DMS114 treated with DMSO at 0.1 percent for 48 hours (cell line): ENCODE data around the gene MRTFA.
"Not testable (repeated sequence)": the region's sequence is repeated elsewhere in the genome, so short reads cannot be mapped to it uniquely, and the experiment has no call there.

Experiments
- DNase-seq: peaks from one replicate; lab custom pipeline; 2025; ENCODE audit not compliant: unreplicated experiment; lab: John Stamatoyannopoulos, UW

The MRTFA gene

GRCh38 chr22:40636380-40637182 lies at the start of gene MRTFA:
Gene MRTFA (minus strand): TSS chr22:40636719.
- DNase-seq: peak; percentile 99

- DNase-seq: no peak
These were observed 48.9 kb upstream of the MRTFA start for GRCh38 chr22:40685406-40685805.

- no peak for DNase-seq
These were observed 48.2 kb upstream of the MRTFA start for GRCh38 chr22:40684728-40685127.

DNA sequence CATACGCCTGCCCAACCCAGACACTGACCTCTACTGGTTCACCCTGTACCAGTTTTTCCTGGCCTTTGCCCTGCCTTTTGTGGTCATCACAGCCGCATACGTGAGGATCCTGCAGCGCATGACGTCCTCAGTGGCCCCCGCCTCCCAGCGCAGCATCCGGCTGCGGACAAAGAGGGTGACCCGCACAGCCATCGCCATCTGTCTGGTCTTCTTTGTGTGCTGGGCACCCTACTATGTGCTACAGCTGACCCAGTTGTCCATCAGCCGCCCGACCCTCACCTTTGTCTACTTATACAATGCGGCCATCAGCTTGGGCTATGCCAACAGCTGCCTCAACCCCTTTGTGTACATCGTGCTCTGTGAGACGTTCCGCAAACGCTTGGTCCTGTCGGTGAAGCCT lies 44.9 kb upstream of the MRTFA start:
- DNase-seq: no peak

- no peak for DNase-seq
These were observed 44.3 kb upstream of the MRTFA start for GRCh38 chr22:40680819-40681183.

GRCh38 chr22:40679964-40680818 lies 43.7 kb upstream of the MRTFA start:
- DNase-seq: no peak

DNA sequence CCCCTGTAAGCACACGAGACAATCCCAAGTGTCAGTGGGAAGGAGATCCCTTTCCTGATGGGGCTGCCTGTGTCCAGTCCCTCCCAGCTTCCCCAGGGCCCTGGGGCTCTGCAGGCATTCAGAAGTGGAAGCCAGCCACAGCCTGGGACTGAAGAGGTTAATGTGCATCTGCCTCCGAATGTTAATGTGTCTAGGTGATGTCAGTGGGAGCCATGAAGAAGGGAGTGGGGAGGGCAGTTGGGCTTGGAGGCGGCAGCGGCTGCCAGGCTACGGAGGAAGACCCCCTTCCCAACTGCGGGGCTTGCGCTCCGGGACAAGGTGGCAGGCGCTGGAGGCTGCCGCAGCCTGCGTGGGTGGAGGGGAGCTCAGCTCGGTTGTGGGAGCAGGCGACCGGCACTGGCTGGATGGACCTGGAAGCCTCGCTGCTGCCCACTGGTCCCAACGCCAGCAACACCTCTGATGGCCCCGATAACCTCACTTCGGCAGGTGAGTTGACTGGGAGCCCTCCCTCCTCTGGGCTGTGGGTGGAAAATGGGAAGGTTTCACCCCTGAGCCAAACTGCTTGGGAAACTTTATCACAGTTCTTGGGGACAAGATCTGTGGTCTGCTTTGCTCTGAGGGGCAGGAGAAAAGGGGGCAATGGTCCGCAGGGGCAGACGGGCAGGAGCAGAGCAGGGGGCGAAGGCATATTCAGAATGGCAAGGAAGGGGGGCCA lies 42.9 kb upstream of the MRTFA start, which contains the start of gene MCHR1:
Gene MCHR1, plus strand, starts transcription at position 236 of the 715 bp plus-strand sequence. Its CDS starts 169 bp downstream, at position 405.
- DNase-seq: no peak

DNA sequence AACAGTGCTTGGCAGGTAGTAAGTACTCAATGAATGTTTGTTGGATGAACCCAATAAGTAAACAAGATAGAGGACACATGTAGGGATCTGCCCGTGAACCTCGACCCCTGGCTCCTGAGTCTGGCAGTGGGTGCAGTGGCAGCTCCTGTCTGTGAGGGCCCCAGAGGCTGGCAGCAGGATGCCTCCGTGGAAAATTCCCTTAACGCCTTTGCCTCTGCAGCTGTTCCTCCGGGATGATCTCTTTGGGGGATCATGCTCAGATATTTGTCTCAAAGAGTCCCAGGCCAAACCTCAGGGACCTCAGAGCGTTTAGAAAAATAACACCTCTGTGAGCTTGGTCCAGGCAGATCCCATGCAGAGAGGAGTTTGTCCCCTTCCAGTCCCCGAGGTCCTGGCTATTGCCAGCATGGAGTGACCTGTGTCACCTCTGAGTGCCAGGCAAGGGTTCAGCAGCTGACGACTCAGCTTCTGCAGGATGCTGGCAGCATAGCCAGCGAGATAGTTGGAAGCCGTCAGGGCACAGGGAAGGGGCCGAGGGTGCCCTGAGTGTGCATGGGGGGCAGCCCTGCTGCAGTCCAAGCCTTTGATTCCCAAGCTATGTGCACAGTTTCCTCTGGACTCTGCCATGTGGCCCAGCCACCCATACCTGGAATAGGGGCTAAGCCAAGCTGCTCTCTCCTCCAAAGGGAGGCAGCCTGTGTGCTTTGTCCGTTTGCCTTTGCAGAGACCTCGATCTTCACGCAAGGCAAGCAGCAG lies 42.2 kb upstream of the MRTFA start:
- DNase-seq: no peak

GRCh38 chr22:40676644-40677043 lies 40.1 kb upstream of the MRTFA start:
- DNase-seq: no peak

GRCh38 chr22:40676166-40676565 lies 39.6 kb upstream of the MRTFA start:
- DNase-seq: not testable (repeated sequence)

DNA sequence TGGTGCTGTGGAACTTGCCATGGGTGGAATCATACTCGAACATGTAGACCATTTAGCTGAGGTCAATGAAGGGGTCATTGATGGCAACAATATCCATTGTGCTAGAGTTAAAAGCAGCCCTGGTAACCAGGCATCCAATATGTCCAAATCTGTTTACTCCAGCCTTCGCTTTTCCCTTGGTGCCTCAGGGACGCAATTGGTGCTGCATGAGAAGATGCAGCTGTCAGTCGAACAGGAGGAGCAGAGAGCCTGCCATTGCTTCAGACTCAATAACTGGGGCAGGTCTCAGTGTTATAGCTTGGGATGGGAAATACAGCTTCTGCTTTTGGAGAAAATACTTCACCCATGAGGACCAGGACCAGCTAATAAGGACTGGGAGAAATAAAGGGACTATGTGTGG lies 37.8 kb upstream of the MRTFA start:
- DNase-seq: no peak

DNA sequence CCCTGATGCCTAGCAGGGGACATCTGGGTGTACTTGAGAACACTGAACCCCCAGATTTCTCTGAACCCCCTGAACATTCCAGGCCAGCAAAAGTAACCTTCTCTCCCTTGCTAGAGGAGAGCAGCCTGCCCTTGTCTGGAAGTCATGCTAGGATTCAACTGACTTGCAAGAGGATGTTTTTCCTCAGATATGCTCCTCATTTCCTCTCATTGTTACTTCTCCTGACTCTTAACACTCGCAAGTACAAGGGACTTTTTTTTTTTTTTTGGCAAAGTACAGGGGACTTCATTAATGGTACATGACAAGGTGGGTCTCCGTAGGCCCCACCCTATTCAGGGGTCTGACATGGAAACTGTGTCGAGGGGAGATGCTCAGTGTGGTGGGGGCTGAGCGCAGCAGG lies 36.5 kb upstream of the MRTFA start:
- DNase-seq: no peak

DNA sequence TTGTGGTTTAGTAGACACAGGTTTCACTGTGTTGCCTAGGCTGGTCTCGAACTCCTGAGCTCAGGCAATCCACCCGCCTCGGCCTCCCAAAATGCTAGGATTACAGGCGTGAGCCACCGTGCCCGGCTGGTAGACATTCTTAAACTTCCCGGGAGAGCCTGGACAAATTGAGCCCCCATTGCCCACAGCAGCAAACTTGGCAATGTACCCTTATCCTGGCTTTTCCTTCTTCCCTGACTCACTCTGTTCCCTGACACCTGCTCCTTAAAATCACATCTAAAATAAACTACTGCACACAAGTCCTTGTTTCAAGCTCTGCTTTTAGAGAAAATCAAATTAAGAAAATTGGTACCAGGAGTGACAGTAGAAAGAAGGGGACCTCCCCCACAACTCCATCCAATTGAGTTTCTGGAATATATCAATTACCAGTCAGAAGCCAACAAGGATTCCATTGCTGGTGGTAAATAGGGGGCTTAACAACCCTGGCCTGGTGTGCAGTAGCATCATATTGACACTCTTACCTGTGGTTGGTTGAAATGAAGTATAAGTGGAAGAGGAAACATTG lies 35.4 kb upstream of the MRTFA start:
- DNase-seq: no peak

DNA sequence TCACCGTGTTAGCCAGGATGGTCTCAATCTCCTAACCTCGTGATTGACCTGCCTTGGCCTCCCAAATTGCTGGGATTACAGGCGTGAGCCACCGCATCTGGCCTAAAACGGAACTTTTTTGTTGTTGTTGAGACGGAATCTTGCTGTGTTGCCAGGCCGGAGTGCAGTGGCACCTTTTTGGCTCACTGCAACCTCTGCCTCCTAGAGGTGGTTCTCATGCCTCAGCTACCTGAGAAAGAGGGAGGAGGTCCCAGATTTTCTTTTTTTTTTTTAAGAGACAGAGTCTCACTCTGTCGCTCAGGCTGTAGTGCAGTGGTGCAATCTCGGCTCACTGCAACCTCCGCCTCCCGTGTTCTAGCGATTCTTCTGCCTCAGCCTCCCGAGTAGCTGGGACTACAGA lies 34.9 kb upstream of the MRTFA start:
- DNase-seq: no peak

DNA sequence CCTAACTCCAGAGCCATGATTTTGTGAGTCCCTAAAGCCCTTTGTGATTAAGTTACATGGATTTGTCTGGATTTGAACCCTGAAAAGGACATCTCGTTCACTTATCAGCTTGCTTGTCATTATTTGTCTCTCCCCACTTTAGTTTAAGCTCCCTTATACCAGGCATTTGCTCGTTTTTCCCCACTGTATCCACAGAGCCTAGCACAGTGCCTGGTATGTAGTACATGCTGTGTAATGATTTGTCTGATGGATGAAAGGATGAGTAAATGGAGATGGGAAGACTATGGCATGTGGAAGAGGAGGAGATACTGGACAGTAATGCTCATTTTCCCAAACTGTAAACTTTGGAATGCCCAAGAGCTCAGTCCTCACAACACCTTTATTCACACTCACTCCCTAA lies 33.5 kb upstream of the MRTFA start:
- no peak for DNase-seq

- no peak for DNase-seq
These were observed 32.3 kb upstream of the MRTFA start for GRCh38 chr22:40668611-40669411.

GRCh38 chr22:40666151-40666848 lies 29.8 kb upstream of the MRTFA start:
- DNase-seq: no peak

DNA sequence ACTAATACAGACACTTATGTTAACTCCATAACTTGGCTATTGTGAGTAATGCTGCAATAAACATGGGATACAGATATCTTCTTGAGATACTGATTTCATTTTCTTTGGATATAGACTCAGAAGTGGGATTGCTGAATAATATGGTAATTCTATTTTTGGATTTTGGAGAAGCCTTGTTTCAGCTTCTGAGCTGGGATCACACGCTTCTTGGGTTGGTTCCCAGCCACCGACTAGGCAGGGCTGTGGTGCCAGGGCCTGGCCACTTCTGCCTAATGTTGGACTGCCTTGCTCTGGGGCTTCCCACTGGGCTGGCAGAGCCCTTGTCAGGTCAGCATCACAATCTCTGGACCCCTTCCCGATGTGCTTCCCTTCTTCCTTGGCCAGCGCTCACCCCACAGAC lies 28.8 kb upstream of the MRTFA start:
- DNase-seq: no peak

GRCh38 chr22:40661671-40662070 lies 25.2 kb upstream of the MRTFA start:
- no peak for DNase-seq
